SH-SY5Y (cell line): ENCODE data around the gene COL15A1.

ENCODE experiments used
- GATA2 ChIP-seq: IDR thresholded peaks from 2 replicates; pipeline ENCODE4 v1.6.1; 2011; ENCODE audit warnings: mild to moderate bottlenecking, low read depth, low read length
- GATA3 ChIP-seq: IDR thresholded peaks from 2 replicates; pipeline ENCODE4 v1.6.1; 2011; ENCODE audit warnings: low read depth, mild to moderate bottlenecking, low read length, moderate library complexity

- TF ChIP-seq GATA2 = no peak
- TF ChIP-seq GATA3 = no peak
Observed at GRCh38 chr9:99044827-99045226, 101.1 kb downstream of the COL15A1 start.
